K562 (cell line): ENCODE measurements around the gene PTPN11. TPM values are rescaled to one million over a fixed set of nuclear protein-coding genes. Genes with fewer than 3 reads are reported as not detected.

ENCODE experiments used
- ARHGAP35 ChIP-seq: fragments of 450-650 bp; IDR thresholded peaks from 2 replicates; pipeline ENCODE4 v1.6.1; 2018; ENCODE audit not compliant: partially characterized antibody
- ARNT ChIP-seq, 2 experiments: fragments of 450-650 bp; IDR thresholded peaks; 2 replicates each; pipeline ENCODE4 v1.6.1; 2016; ENCODE audit warnings: mild to moderate bottlenecking in 1 of 2
- ASH1L ChIP-seq: fragments of 450-650 bp; IDR thresholded peaks from 2 replicates; pipeline ENCODE4 v1.6.1; 2018; ENCODE audit warnings: borderline replicate concordance, mild to moderate bottlenecking, low read depth; ENCODE audit not compliant: partially characterized antibody
- BCOR ChIP-seq: fragments of 450-650 bp; IDR thresholded peaks from 2 replicates; pipeline ENCODE4 v1.6.1; 2016
- BHLHE40 ChIP-seq: IDR thresholded peaks from 2 replicates; pipeline ENCODE4 v1.6.1; 2011; ENCODE audit warnings: low read length, improper control_type of control experiment
- BRF1 ChIP-seq: IDR thresholded peaks from 3 replicates; pipeline ENCODE4 v1.6.1; 2011; ENCODE audit warnings: borderline replicate concordance, mild to moderate bottlenecking; ENCODE audit not compliant: insufficient read length; ENCODE audit errors: extremely low read depth
- FOXK1 ChIP-seq: sonication (generic); formaldehyde crosslinking; IDR thresholded peaks from 2 replicates; pipeline ENCODE4 v1.8.0; 2022; ENCODE audit warnings: missing genetic modification reagents, mild to moderate bottlenecking, borderline replicate concordance
- FOXM1 ChIP-seq, 2 experiments: fragments of 450-650 bp in 1 of 2; sonication (generic) in 1 of 2; formaldehyde crosslinking in 1 of 2; IDR thresholded peaks; 2 replicates each; pipeline versions ENCODE4 v1.6.1 to v1.9.0; 2017 to 2022; ENCODE audit warnings: low read depth in 2 of 2, mild to moderate bottlenecking in 2 of 2, missing genetic modification reagents in 1 of 2, moderate library complexity in 1 of 2
- GATA2 ChIP-seq: sonication (generic); formaldehyde crosslinking; IDR thresholded peaks from 2 replicates; pipeline ENCODE4 v1.4.0; 2020; ENCODE audit warnings: mild to moderate bottlenecking, missing genetic modification reagents
- GATAD2A ChIP-seq: fragments of 450-650 bp; IDR thresholded peaks from 2 replicates; pipeline ENCODE4 v1.6.1; 2017
- HMGN3 ChIP-seq: IDR thresholded peaks from 2 replicates; pipeline ENCODE4 v1.6.1; 2011; ENCODE audit warnings: borderline replicate concordance, low read depth, mild to moderate bottlenecking, mixed read lengths, low read length; ENCODE audit not compliant: insufficient read length; ENCODE audit errors: extremely low read depth
- ILF3 ChIP-seq: fragments of 450-650 bp; IDR thresholded peaks from 2 replicates; pipeline ENCODE4 v1.6.1; 2018; ENCODE audit warnings: antibody characterized with exemption, mild to moderate bottlenecking, moderate library complexity, borderline replicate concordance
- KAT2B ChIP-seq: IDR thresholded peaks from one replicate; pipeline ENCODE4 v1.6.1; 2012; ENCODE audit warnings: low read depth, mild to moderate bottlenecking, control low read depth, inconsistent platforms, low read length, moderate library complexity
- LCOR ChIP-seq: sonication (generic); formaldehyde crosslinking; IDR thresholded peaks from 2 replicates; pipeline ENCODE4 v1.8.0; 2022; ENCODE audit warnings: mild to moderate bottlenecking, missing genetic modification reagents
- MEF2A ChIP-seq: IDR thresholded peaks from 2 replicates; pipeline ENCODE4 v1.6.1; 2011; ENCODE audit warnings: low read depth, mild to moderate bottlenecking, low read length, moderate library complexity; ENCODE audit not compliant: control insufficient read depth
- MLX ChIP-seq, 2 experiments: fragments of 450-650 bp in 1 of 2; sonication (generic) in 1 of 2; formaldehyde crosslinking; conservative IDR thresholded peaks; 2 replicates each; pipeline versions ENCODE4 v1.4.0 to v1.8.1; 2020 to 2022; ENCODE audit warnings: mild to moderate bottlenecking in 1 of 2, missing genetic modification reagents in 1 of 2
- MTA1 ChIP-seq: fragments of 450-650 bp; IDR thresholded peaks from 2 replicates; pipeline ENCODE4 v1.6.1; 2017; ENCODE audit warnings: borderline replicate concordance
- NFRKB ChIP-seq: fragments of 450-650 bp; IDR thresholded peaks from 2 replicates; pipeline ENCODE4 v1.6.1; 2016; ENCODE audit warnings: low read depth
- NFYB ChIP-seq: IDR thresholded peaks from 2 replicates; pipeline ENCODE4 v1.6.1; 2011; ENCODE audit warnings: mild to moderate bottlenecking, moderate library complexity; ENCODE audit not compliant: insufficient read length; ENCODE audit errors: extremely low read depth
- NR3C1 ChIP-seq: sonication (generic); formaldehyde crosslinking; IDR thresholded peaks from 2 replicates; pipeline ENCODE4 v1.8.1; 2022; ENCODE audit warnings: missing genetic modification reagents
- PTTG1 ChIP-seq: fragments of 450-650 bp; IDR thresholded peaks from 2 replicates; pipeline ENCODE4 v1.6.1; 2016; ENCODE audit warnings: low read depth, mild to moderate bottlenecking, missing genetic modification characterization, missing compliant biosample characterization
- SNIP1 ChIP-seq: fragments of 450-650 bp; IDR thresholded peaks from 2 replicates; pipeline ENCODE4 v1.7.1; 2017; ENCODE audit warnings: low read depth, mild to moderate bottlenecking
- SRSF9 ChIP-seq: fragments of 200-400 bp; formaldehyde crosslinking; IDR thresholded peaks from 2 replicates; pipeline ENCODE4 v1.6.1; 2017; ENCODE audit warnings: low read depth, low read length, borderline replicate concordance
- TRIM24 ChIP-seq, 2 experiments: fragments of 450-650 bp; IDR thresholded peaks; 2 replicates each; pipeline ENCODE4 v1.6.1; 2016
- U2AF2 ChIP-seq: fragments of 200-400 bp; formaldehyde crosslinking; optimal IDR thresholded peaks from 2 replicates; pipeline ENCODE3; 2017; ENCODE audit warnings: low read depth, mild to moderate bottlenecking, low read length
- UBTF ChIP-seq, 2 experiments: IDR thresholded peaks; 2 replicates each; pipeline ENCODE4 v1.6.1; 2012; ENCODE audit warnings: improper control_type of control experiment in 2 of 2, low read depth in 2 of 2, low read length in 2 of 2, borderline replicate concordance in 1 of 2
- ZNF121 ChIP-seq: sonication (generic); formaldehyde crosslinking; conservative IDR thresholded peaks from 2 replicates; pipeline ENCODE4 v1.8.0; 2022; ENCODE audit warnings: missing genetic modification reagents
- ZNF644 ChIP-seq: fragments of 200-800 bp; sonication (Bioruptor generic); IDR thresholded peaks from 2 replicates; pipeline ENCODE4 v1.6.1; 2016; ENCODE audit warnings: low read depth, missing genetic modification characterization, missing compliant biosample characterization
- polyA plus RNA-seq, 8 experiments: library from polyadenylated mRNA; depleted of rRNA in 4 of 8; stranded (reverse) in 5 of 8; unstranded in 3 of 8; fragments of >200 nt; fragmentation: Nextera tagmentation in 2 of 8; fragmentation: Illumina TruSeq in 1 of 8; extraction: Ambion mirVana in 2 of 8; extraction: Trizol in 1 of 8; gene quantifications; 2 replicates each; pipeline versions ENCODE4 v1.2.1 to v1.2.3, GENCODE V29; 2011 to 2014; ENCODE audit warnings: inconsistent platforms in 1 of 8, missing spikeins in 1 of 8
- total RNA-seq, 7 experiments: library from RNA; depleted of rRNA in 6 of 7; stranded (reverse); fragments of >200 nt in 6 of 7; fragmentation: Illumina TruSeq in 2 of 7; extraction: Trizol in 2 of 7; gene quantifications; 2 replicates each; pipeline versions ENCODE4 v1.2.1 to v1.2.3, GENCODE V29; 2011 to 2021; ENCODE audit warnings: low replicate concordance in 1 of 7

Gene PTPN11
- total and polyA plus RNA-seq, 9 of the 15 experiments (the other 6 are each of a cell fraction or from before 2014, with no cell fraction given): 22.5 to 126 (median 79.7) TPM

- no peak for TF ChIP-seq U2AF2
- TF ChIP-seq TRIM24 (IDR thresholded peaks at IDR 0.05): no peak
- 0 out of 2 replicates have a peak, but pooled peaks have one; percentile 36 for TF ChIP-seq GATAD2A
- TF ChIP-seq MEF2A: no peak
- TF ChIP-seq ARHGAP35: no peak
- no peak for TF ChIP-seq ZNF644 (tag)
- no peak for TF ChIP-seq NFYB
- TF ChIP-seq GATA2: no peak
- TF ChIP-seq MTA1: peak; percentile 99
- peak; percentile 62 for TF ChIP-seq NFRKB
- peak; percentile 20; the same call in 1 of the 2 replicates for TF ChIP-seq BHLHE40
- TF ChIP-seq ZNF121 (CRISPR knock-in tag): no peak
- TF ChIP-seq HMGN3: peak; percentile 60
- peak; percentile 84; the same call in 1 of the 2 replicates for TF ChIP-seq FOXK1 (CRISPR knock-in tag)
- TF ChIP-seq SNIP1: no peak
- TF ChIP-seq ARNT (IDR thresholded peaks at IDR 0.05): no peak
- TF ChIP-seq BCOR: 0 out of 2 replicates have a peak, but pooled peaks have one; percentile 30
- TF ChIP-seq ASH1L: no peak
- no peak for TF ChIP-seq BRF1
- peak; percentile 40; the same call in 1 of the 2 replicates for TF ChIP-seq LCOR (CRISPR knock-in tag)
- TF ChIP-seq NR3C1 (CRISPR knock-in tag): no peak; the same call in 1 of the 2 replicates
- TF ChIP-seq FOXM1 (IDR thresholded peaks at IDR 0.05; ENCODE audit: low read depth): no peak
- TF ChIP-seq FOXM1 (CRISPR knock-in tag; IDR thresholded peaks at IDR 0.05; ENCODE audit: low read depth): peak; percentile 35
- TF ChIP-seq MLX (CRISPR knock-in tag; conservative IDR thresholded peaks at IDR 0.05): no peak
- TF ChIP-seq PTTG1: no peak
- TF ChIP-seq KAT2B: no peak
- TF ChIP-seq ILF3: peak; percentile 77; the same call in 1 of the 2 replicates
- 0 out of 4 replicates have a peak, but pooled peaks have one; percentile 67 to 74 for TF ChIP-seq UBTF (IDR thresholded peaks at IDR 0.05; ENCODE audit: borderline replicate concordance in 1 of 2, low read depth in 2 of 2, low read length in 2 of 2)
- no peak for TF ChIP-seq SRSF9
These were observed at the start of gene PTPN11 (continued) for GRCh38 chr12:112418608-112419296.
